ENCODE data around the gene INSM1.

INSM1 gene

DNA sequence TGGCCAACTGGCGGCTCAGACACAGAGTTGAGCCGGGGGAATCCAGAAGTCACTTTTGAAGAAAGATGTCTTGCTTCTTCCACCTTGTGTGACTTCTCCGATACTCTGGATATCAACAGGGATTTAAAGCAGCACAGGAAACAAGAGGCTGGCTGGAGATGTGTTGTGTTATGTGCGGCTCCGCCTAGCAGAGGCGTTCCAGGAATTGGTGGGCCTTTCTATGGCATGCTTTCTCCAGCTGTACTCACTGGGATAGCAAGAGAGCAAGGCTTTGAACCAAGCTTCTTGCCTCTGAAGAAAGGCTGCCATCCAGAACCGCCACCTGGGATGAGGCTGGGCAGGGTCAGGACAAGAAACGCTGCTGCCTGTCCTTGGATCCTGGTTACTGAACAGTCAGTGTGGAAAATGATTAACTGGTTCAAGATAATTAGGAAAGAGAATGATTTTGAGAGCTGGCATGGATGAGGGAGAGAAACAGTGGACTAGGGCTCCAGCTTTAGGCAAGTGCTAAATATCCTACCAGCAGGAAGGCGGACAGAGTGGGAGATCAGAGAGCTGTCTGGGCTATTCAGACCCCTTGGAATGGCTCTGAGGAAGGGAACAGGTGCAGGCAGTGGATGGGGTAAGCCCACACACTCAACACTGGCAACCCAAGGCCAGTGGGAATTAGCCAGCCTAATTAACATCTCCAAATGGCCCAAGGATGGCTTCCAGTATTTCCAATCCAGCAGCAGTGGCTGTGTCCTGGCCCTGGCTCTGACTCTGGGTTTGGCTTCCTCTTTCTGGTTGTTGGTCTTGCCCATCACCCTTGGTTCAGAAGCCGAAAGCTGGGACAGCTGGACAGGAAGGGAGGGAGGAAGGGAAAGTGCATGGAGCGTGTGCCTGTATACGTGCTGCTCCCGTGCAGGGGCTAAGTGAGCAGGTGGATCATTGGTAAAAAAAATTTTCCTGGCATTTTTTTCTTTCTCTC is 31.9 kb downstream of the INSM1 start:
- no peaks in the 10 kb centered on the region for H3K4me1 ChIP-seq (ENCODE audit: low read depth, poor library complexity, severe bottlenecking)
- no peak overlapping the region for H3K9ac ChIP-seq
- no peak overlapping the region for H2AFZ ChIP-seq (ENCODE audit: low read depth)

DNA sequence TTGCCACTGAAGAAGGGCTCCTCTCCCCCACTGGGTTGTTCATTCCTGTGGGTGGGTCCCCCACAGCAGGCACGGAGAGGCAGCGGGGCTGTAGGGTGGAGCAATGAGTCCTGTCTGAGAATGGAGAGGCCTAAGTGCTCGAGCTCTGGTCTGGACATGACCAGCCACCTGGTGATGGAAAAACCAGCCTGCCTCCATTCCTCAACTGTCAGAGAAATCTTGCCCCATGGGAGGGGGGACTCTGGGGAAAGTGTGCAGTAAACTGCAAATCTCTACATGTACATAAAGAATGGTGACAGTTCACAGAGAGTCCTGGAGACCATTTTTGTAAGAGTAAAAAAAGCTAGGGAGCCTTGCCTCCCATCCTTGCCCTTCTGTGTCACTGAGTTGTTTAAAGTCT is 34.1 kb downstream of the INSM1 start:
- Histone ChIP-seq H3K79me2 (ENCODE audit: insufficient read depth, low read depth) (no peaks in the 10 kb centered on the region), H3K27ac (no peak overlapping the region), H2AFZ (ENCODE audit: low read depth) (no peak overlapping the region), H3K9ac (no peak overlapping the region), H3K27me3 (ENCODE audit: insufficient read depth, low read depth) (no peaks in the 10 kb centered on the region), H3K4me2 (no peak overlapping the region), H4K20me1 (ENCODE audit: insufficient read depth) (no peaks in the 10 kb centered on the region), H3K4me1 (ENCODE audit: low read depth, poor library complexity, severe bottlenecking) (no peaks in the 10 kb centered on the region), H3K4me3 (IDR thresholded peaks at IDR 0.05; ENCODE audit: insufficient read depth, low read depth, low read length) (no peak overlapping the region), H3K36me3 (ENCODE audit: insufficient read depth) (no peaks in the 10 kb centered on the region)
- TF ChIP-seq, protein P1, sequence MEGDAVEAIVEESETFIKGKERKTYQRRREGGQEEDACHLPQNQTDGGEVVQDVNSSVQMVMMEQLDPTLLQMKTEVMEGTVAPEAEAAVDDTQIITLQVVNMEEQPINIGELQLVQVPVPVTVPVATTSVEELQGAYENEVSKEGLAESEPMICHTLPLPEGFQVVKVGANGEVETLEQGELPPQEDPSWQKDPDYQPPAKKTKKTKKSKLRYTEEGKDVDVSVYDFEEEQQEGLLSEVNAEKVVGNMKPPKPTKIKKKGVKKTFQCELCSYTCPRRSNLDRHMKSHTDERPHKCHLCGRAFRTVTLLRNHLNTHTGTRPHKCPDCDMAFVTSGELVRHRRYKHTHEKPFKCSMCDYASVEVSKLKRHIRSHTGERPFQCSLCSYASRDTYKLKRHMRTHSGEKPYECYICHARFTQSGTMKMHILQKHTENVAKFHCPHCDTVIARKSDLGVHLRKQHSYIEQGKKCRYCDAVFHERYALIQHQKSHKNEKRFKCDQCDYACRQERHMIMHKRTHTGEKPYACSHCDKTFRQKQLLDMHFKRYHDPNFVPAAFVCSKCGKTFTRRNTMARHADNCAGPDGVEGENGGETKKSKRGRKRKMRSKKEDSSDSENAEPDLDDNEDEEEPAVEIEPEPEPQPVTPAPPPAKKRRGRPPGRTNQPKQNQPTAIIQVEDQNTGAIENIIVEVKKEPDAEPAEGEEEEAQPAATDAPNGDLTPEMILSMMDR (conservative IDR thresholded peaks at IDR 0.05; ENCODE audit: low read depth, low read length) = no peak

More for the DNA sequence above, 31.9 kb downstream of the INSM1 start:
- no peak overlapping the region for H3K4me2 ChIP-seq
- H3K4me3 ChIP-seq (IDR thresholded peaks at IDR 0.05; ENCODE audit: insufficient read depth, low read depth, low read length) = no peak overlapping the region
- H3K79me2 ChIP-seq (ENCODE audit: insufficient read depth, low read depth) = no peaks in the 10 kb centered on the region
- TF ChIP-seq, protein P1 (conservative IDR thresholded peaks at IDR 0.05; ENCODE audit: low read depth, low read length) = no peak
- no peaks in the 10 kb centered on the region for H3K27me3 ChIP-seq (ENCODE audit: insufficient read depth, low read depth)
- no peaks in the 10 kb centered on the region for H3K36me3 ChIP-seq (ENCODE audit: insufficient read depth)
- no peak overlapping the region for H3K27ac ChIP-seq
- no peaks in the 10 kb centered on the region for H4K20me1 ChIP-seq (ENCODE audit: insufficient read depth)

DNA sequence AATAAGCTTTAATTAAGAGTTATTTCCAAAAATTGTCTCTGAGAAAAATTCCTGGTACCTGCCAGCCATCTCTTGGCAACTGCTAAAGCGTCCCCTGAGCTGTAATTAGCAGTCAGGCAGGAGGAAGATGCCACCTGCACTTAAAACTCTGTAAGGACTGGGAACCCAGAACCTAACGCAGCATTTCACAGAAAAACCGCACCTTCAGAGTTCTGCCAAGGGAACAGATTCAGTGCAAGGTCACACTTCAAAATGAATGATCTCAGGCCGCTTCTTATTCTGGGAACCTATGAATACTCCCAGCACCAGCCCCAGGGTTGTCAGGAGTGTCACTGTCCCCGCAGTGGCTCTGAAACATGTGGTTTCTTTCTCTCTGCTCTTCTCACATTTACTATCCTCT is 36.7 kb downstream of the INSM1 start:
- Histone ChIP-seq H3K9ac (no peak overlapping the region), H3K36me3 (ENCODE audit: insufficient read depth) (no peaks in the 10 kb centered on the region)
- TF ChIP-seq, protein P1 (conservative IDR thresholded peaks at IDR 0.05; ENCODE audit: low read depth, low read length) = no peak

DNA sequence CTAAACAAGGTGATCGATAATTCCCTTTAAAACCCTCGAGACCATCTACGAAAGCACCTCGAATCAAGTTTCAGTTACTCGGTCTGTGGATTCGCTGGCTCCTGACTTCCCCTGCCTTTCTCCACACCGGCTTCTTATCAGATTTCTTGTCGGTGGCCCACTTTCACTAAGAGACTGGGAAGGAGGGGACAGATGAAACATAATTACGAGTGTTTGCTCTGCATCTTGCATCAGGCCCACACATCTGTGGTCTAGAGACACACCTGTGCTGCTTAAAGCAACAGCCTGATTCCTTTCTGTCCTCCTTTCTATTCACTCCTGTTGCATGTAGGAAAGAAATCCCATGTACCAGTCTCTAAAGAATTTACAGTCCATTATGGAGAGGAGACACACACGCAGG is 37.7 kb downstream of the INSM1 start:
- Histone ChIP-seq H3K36me3 (ENCODE audit: insufficient read depth) (no peaks in the 10 kb centered on the region), H3K27ac (no peak overlapping the region), H3K4me2 (no peak overlapping the region), H2AFZ (ENCODE audit: low read depth) (no peak overlapping the region), H4K20me1 (ENCODE audit: insufficient read depth) (no peaks in the 10 kb centered on the region), H3K9ac (no peak overlapping the region), H3K4me1 (ENCODE audit: low read depth, poor library complexity, severe bottlenecking) (no peaks in the 10 kb centered on the region), H3K4me3 (IDR thresholded peaks at IDR 0.05; ENCODE audit: insufficient read depth, low read depth, low read length) (no peak overlapping the region), H3K79me2 (ENCODE audit: insufficient read depth, low read depth) (no peaks in the 10 kb centered on the region), H3K27me3 (ENCODE audit: insufficient read depth, low read depth) (no peaks in the 10 kb centered on the region)
- TF ChIP-seq, protein P1 (conservative IDR thresholded peaks at IDR 0.05; ENCODE audit: low read depth, low read length) = no peak

More for the DNA sequence above, 36.7 kb downstream of the INSM1 start:
- no peak overlapping the region for H2AFZ ChIP-seq (ENCODE audit: low read depth)
- H3K79me2 ChIP-seq (ENCODE audit: insufficient read depth, low read depth) = no peaks in the 10 kb centered on the region
- no peaks in the 10 kb centered on the region for H3K27me3 ChIP-seq (ENCODE audit: insufficient read depth, low read depth)
- H3K4me1 ChIP-seq (ENCODE audit: low read depth, poor library complexity, severe bottlenecking) = no peaks in the 10 kb centered on the region
- no peak overlapping the region for H3K4me2 ChIP-seq
- no peak overlapping the region for H3K27ac ChIP-seq
- no peak overlapping the region for H3K4me3 ChIP-seq (IDR thresholded peaks at IDR 0.05; ENCODE audit: insufficient read depth, low read depth, low read length)
- no peaks in the 10 kb centered on the region for H4K20me1 ChIP-seq (ENCODE audit: insufficient read depth)

All from KMS-11 (cell line).